ENCODE results near the gene C1GALT1C1L.
"Not testable (repeated sequence)": the region's sequence is repeated elsewhere in the genome, so short reads cannot be mapped to it uniquely, and the experiment has no call there.

The C1GALT1C1L gene

GRCh38 chr2:43653506-43653905, 22.7 kb downstream of the C1GALT1C1L start:
- no peak for DNase-seq (ENCODE audit: low read depth)

DNA sequence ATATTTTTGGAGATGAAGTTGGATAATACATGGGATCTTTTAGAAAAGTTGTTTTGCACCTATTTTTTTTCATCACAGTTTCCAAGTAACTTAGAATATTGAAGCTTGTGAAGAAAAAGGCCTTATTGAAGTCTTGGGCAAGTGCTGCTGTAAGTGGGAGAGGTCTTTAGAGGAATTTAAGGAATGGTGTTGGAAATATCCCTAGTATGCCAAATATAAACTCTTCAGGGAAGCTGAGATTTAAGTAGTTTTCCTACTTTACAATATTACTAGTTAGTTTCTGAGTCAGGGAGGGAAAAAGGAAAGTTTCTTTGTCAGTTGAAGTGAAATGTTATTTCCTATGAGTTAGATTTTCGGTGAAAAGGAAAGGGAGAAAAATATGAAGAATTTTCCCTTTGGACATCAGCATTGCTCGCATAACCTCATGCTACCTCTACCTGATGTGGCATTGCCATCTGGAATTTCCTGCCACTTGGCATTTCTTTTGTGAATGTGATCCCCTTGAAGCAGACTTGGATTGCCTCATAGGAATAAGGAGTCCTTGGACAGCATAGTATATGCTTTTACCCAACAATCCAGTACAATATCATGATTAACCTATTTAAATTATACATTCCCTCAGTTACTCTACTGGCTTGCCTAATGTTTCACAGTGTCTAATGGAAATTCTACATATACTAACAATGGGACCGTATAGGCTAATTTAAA, 27.1 kb downstream of the C1GALT1C1L start:
- no peak for DNase-seq (ENCODE audit: low read depth)

- no peak for DNase-seq (ENCODE audit: low read depth)
Measured at GRCh38 chr2:43643680-43644079, 32.5 kb downstream of the C1GALT1C1L start.

GRCh38 chr2:43642363-43642762, 33.9 kb downstream of the C1GALT1C1L start:
- DNase-seq (ENCODE audit: low read depth) = no peak

DNA sequence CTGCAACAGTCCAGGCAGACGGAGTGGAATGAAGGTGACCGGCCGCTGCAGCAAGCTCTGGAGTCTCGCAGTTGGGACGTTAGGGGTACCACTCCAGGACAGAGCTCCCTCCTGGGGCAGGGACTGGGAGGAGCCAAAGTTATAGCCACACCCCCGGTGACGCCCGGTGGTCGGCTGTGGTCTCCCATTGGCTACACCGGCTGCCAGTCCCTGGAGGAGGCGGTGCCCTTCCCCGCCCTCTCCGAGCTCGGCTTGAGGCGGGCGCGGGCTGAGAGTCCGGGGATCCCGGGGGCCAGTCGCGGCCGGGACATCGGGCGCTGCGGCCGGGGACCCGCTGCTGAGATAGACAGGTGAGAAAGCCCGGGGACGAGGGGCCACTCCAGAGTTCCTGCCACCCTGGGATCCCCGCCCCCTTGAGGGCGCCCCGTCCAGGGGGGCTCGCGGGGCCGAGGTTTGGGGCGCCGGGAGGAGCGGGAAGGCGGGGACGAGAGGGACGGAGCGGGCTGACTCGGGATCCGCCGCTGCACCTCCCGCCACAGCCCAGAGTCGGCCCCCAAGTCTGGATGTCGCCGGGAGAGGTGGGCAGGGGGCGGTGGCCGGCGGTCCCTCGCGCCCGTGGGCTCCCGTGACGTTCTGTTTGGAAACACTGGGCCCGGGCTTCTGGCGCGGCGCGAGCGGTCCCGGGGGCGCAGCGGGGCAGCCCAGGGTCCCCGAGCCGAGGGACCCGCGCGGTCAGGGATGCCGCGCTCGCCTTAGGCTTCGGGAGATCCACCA, 39.0 kb downstream of the C1GALT1C1L start, which contains the start of gene PLEKHH2:
TSS of gene PLEKHH2 (plus strand) at position 231 of the 774 bp plus-strand sequence. CDS start 7,414 bp downstream, outside the sequence.
- DNase-seq (ENCODE audit: low read depth) = peak; percentile 14

DNA sequence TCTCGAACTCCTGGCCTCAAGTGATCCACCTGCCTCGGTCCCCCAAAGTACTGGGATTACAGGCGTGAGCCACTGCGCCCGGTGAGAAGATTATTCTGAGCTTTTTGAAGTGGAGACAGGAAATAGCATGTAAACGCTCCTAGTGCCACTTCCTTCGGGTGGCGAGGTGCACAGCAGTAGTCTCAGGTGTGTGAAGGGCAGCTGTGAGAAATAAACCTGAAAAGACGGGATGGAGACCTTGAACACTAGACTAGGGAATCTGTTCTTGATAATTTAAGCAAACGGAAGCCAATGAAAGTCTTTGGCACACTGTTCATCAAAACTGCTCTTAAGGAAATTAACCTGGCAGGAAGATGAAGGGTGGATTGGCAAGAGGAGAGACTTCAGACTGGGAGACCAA, 39.6 kb downstream of the C1GALT1C1L start:
- DNase-seq (ENCODE audit: low read depth) = no peak

- DNase-seq (ENCODE audit: low read depth) = not testable (repeated sequence)
Measured at GRCh38 chr2:43636153-43636552, 40.1 kb downstream of the C1GALT1C1L start.

DNA sequence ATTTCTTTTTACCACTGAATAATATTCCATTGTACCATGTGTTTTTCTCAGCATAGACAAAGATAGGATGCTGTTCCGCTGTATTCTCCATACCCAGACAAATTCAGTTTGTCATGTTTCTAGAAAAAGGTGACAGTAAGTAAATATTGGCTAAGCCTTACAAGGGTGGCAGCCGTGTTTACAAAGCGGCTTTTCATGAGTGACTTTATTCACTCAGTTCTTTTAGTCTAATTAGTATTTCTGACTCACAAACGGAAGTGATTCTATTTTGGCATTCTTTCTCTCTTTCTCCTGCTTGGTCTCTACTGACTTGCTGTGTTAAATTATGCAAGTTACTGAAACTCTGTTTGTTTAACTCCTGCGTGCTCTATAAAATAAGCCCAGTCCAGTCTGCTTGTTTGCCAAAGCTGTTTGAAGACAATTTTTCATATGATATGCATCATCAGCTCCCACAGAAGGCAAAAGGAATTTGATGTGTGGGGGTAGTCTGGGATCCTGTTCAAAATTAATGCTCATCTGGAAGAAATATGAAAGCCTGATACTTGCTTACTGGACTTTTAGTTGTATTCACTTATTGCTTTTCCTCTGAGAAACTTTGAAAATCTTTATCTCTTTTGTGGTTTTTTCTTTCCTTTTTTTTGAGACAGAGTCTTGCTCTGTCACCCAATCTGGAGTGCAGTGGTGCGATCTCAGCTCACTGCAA, 41.5 kb downstream of the C1GALT1C1L start:
- DNase-seq (ENCODE audit: low read depth) = peak; percentile 30

DNA sequence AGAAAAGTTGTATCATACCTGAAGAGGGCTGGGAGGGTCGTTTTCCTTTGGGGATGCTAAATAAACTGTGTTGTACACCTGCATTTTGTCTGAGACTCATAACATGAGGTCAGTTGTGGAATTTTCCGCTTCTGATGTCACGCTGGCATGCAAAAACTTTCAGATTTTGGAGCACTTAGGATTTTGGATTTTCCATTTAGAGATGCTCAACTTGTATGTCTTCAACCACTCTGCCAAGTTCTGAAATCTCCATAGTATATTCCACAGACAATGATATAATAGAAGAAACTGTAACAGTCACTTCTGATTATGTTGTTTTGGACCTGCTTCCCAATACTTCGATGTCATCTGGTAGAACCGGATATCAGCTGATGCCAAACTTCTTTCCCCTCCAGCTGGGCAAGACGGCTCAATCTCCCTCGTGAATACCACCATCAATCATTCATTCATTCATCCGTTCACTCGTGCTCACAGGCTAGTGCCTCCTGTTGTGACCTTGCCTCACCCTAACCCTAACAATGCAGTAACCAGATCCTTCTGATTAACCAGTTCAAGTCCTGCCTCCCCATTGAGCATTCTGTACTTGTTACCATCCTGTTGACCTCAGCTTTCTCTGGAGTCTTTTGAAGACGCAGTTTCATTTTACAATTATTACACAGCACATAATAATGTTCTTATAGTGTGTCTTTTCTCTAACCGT, 44.5 kb downstream of the C1GALT1C1L start:
- DNase-seq (ENCODE audit: low read depth) = no peak
